CD14-positive monocyte (primary cell): Measurements from ENCODE around the gene NLRP10. TPM values are rescaled to one million over a fixed set of nuclear protein-coding genes. Genes with fewer than 3 reads are reported as not detected.

ENCODE experiments used
- DNase-seq, 3 donors: peaks; one replicate each; pipeline ENCODE4 v3.0.0-alpha.2; 2011 to 2022
- H2AFZ ChIP-seq: 2 replicates; pipeline ENCODE4 v1.6.0; 2012; ENCODE audit warnings: mild to moderate bottlenecking, low read depth, low read length, inconsistent platforms; ENCODE audit not compliant: insufficient read depth, poor library complexity, severe bottlenecking
- H3K27ac ChIP-seq, 2 donors: 1 replicate in 1 of 2; 2 replicates in 1 of 2; pipeline ENCODE4 v1.5.1; 2012 to 2013; ENCODE audit warnings: low read length in 2 of 2, control low read depth in 1 of 2, inconsistent platforms in 1 of 2, low read depth in 1 of 2, mild to moderate bottlenecking in 1 of 2
- H3K27me3 ChIP-seq, 2 donors: one replicate each; pipeline versions ENCODE4 v1.6.0 to v1.6.1; 2011 to 2013; ENCODE audit warnings: low read length in 2 of 2; ENCODE audit not compliant: control insufficient read depth in 2 of 2, insufficient read depth in 2 of 2
- H3K36me3 ChIP-seq, 2 donors: replicated peaks in 1 of 2; 1 replicate in 1 of 2; 2 replicates in 1 of 2; pipeline versions ENCODE4 v1.5.1 to v1.6.1; 2012 to 2013; ENCODE audit warnings: low read length in 2 of 2, control low read depth in 1 of 2, inconsistent platforms in 1 of 2, mild to moderate bottlenecking in 1 of 2; ENCODE audit not compliant: insufficient read depth in 2 of 2, control insufficient read depth in 1 of 2
- H3K4me1 ChIP-seq, 2 donors: 1 replicate in 1 of 2; 2 replicates in 1 of 2; pipeline versions ENCODE4 v1.5.1 to v1.6.1; 2012 to 2013; ENCODE audit warnings: low read length in 2 of 2, control low read depth in 1 of 2, inconsistent platforms in 1 of 2, mild to moderate bottlenecking in 1 of 2, moderate library complexity in 1 of 2; ENCODE audit not compliant: insufficient read depth in 2 of 2, control insufficient read depth in 1 of 2
- H3K4me2 ChIP-seq: replicated peaks from 2 replicates; pipeline ENCODE3; 2012; ENCODE audit warnings: low read length, moderate library complexity, mild to moderate bottlenecking; ENCODE audit not compliant: poor library complexity, severe bottlenecking; ENCODE audit errors: extremely low read depth
- H3K4me3 ChIP-seq, 3 experiments: fragments of 200-600 bp in 1 of 3; sonication (generic) in 1 of 3; replicated peaks in 1 of 3; 1 replicate in 2 of 3; 2 replicates in 1 of 3; pipeline ENCODE4 v1.5.1; 2011 to 2013; ENCODE audit warnings: low read length in 3 of 3, mild to moderate bottlenecking in 3 of 3, control low read depth in 2 of 3, low read depth in 2 of 3, inconsistent platforms in 1 of 3, moderate library complexity in 1 of 3
- H3K79me2 ChIP-seq: 2 replicates; pipeline ENCODE4 v1.6.0; 2012; ENCODE audit warnings: mild to moderate bottlenecking, control low read depth, inconsistent platforms, low read length, moderate library complexity; ENCODE audit not compliant: insufficient read depth
- H3K9ac ChIP-seq: 2 replicates; pipeline ENCODE4 v1.6.0; 2017; ENCODE audit warnings: low read length, mild to moderate bottlenecking; ENCODE audit not compliant: insufficient read depth, poor library complexity, severe bottlenecking
- H3K9me3 ChIP-seq, 2 donors: replicated peaks in 1 of 2; 1 replicate in 1 of 2; 2 replicates in 1 of 2; pipeline versions ENCODE4 v1.5.1 to v1.6.1; 2012 to 2013; ENCODE audit warnings: low read length in 2 of 2, control low read depth in 1 of 2; ENCODE audit not compliant: control insufficient read depth in 1 of 2, insufficient read depth in 1 of 2
- H4K20me1 ChIP-seq: 2 replicates; pipeline ENCODE4 v1.6.0; 2012; ENCODE audit warnings: mild to moderate bottlenecking, low read length, control low read depth, moderate library complexity; ENCODE audit not compliant: insufficient read depth
- H3K27ac Mint-ChIP-seq, 7 donors: one replicate each; pipeline ENCODE4 v1.8.0; 2020; ENCODE audit warnings: mild to moderate bottlenecking in 7 of 7, mixed read lengths in 7 of 7, moderate library complexity in 6 of 7, inconsistent platforms in 2 of 7
- H3K27me3 Mint-ChIP-seq, 3 donors: one replicate each; pipeline ENCODE4 v1.8.0; 2021 to 2022; ENCODE audit warnings: low read depth in 3 of 3, mild to moderate bottlenecking in 3 of 3, mixed read lengths in 3 of 3, moderate library complexity in 3 of 3, inconsistent platforms in 1 of 3
- H3K36me3 Mint-ChIP-seq, 2 donors: one replicate each; pipeline ENCODE4 v1.8.0; 2020; ENCODE audit warnings: mixed read lengths in 2 of 2, inconsistent platforms in 1 of 2, mild to moderate bottlenecking in 1 of 2
- H3K4me1 Mint-ChIP-seq: one replicate; pipeline ENCODE4 v1.8.0; 2020; ENCODE audit warnings: mild to moderate bottlenecking, mixed read lengths
- H3K4me3 Mint-ChIP-seq, 2 donors: one replicate each; pipeline ENCODE4 v1.8.0; 2020; ENCODE audit warnings: mild to moderate bottlenecking in 2 of 2, mixed read lengths in 2 of 2, moderate library complexity in 1 of 2
- H3K9me3 Mint-ChIP-seq, 7 donors: one replicate each; pipeline ENCODE4 v1.8.0; 2020 to 2022; ENCODE audit warnings: mixed read lengths in 7 of 7, mild to moderate bottlenecking in 6 of 7, moderate library complexity in 6 of 7, inconsistent platforms in 2 of 7
- CTCF ChIP-seq: fragments of 200-600 bp; IDR thresholded peaks from one replicate; pipeline ENCODE4 v1.8.0; 2022; ENCODE audit warnings: antibody characterized with exemption, mild to moderate bottlenecking
- WGBS: methylation state at CpG from one replicate; pipeline ENCODE4 v1.1.5; 2013; ENCODE audit warnings: missing lambda C conversion rate; ENCODE audit not compliant: insufficient coverage; 5-methylcytosine and 5-hydroxymethylcytosine counted together
- intact Hi-C, 2 donors: fragments of 100-400 bp; cut with micrococcal nuclease; formaldehyde crosslinking; loops; one replicate each; pipeline versions ENCODE4 v1.15.0 to v1.15.1; 2023
- polyA plus RNA-seq, 3 donors: library from polyadenylated mRNA; depleted of rRNA in 1 of 3; unstranded in 2 of 3; stranded (reverse) in 1 of 3; fragments of 300-500 nt in 2 of 3; fragments of >200 nt in 1 of 3; fragmentation: Illumina TruSeq in 2 of 3; gene quantifications; 1 replicate in 2 of 3; 2 replicates in 1 of 3; pipeline ENCODE4 v1.2.3, GENCODE V29; 2012 to 2021

The NLRP10 gene
- polyA plus RNA-seq, 3 donors, result not detected

DNA sequence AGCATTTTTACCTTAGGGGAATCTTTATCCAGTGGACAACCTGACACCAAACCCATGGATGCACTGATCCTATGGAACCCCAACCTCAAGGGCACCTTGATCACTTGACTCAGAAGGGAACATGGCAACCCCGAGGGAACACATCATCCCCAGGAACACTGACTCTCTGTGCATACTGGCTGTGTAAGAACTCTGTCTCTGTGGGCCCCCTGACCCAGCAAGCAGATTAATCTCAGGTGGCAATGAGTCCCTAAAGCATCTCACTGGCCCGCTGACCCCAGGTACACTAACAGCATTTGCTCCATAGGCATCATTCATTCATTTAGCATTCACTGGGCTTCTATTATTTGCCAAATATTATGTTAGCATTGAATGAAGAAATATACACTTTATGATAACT is 38.8 kb upstream of the NLRP10 start:
- Histone ChIP-seq H3K27ac (no peak overlapping the region), H2AFZ (no peak overlapping the region), H3K79me2 (no peaks in the 10 kb centered on the region), H3K27me3 (no peaks in the 10 kb centered on the region), H3K9ac (no peak overlapping the region), H3K4me3 (no peak overlapping the region), H3K4me1 (no peaks in the 10 kb centered on the region), H4K20me1 (no peaks in the 10 kb centered on the region), H3K9me3 (no peaks in the 10 kb centered on the region), H3K36me3 (peaks cover 6 to 18% of the 10 kb centered on the region in 2 donors), H3K4me2 (no peak overlapping the region)
- Mint-ChIP-seq H3K36me3 (peaks cover 15 to 16% of the 10 kb centered on the region in 2 donors), H3K27ac (no peak overlapping the region), H3K9me3 (no peaks in the 10 kb centered on the region), H3K4me1 (no peaks in the 10 kb centered on the region), H3K27me3 (peaks cover 0 to 6% (median 0%) of the 10 kb centered on the region in 3 donors), H3K4me3 (no peak overlapping the region)
- no peak for TF ChIP-seq CTCF
- no peak for DNase-seq
- whole genome bisulfite sequencing, result 82% methylated on average over 2 of the region's 2 CpGs
- intact Hi-C loops, result no loop called here

GRCh38 chr11:8003187-8003586 is 37.9 kb upstream of the NLRP10 start:
- intact Hi-C loops, result no loop called here
- H3K9ac ChIP-seq, result no peak overlapping the region

More at GRCh38 chr11:8003187-8003586, 37.9 kb upstream of the NLRP10 start:
- Histone ChIP-seq H3K4me3 (no peak overlapping the region), H3K27me3 (no peaks in the 10 kb centered on the region), H2AFZ (no peak overlapping the region), H3K79me2 (no peaks in the 10 kb centered on the region), H3K4me2 (no peak overlapping the region), H4K20me1 (no peaks in the 10 kb centered on the region), H3K27ac (no peak overlapping the region), H3K4me1 (no peaks in the 10 kb centered on the region), H3K36me3 (peaks cover 12 to 26% of the 10 kb centered on the region in 2 donors), H3K9me3 (no peaks in the 10 kb centered on the region)
- no peak for DNase-seq
- WGBS, result 84% methylated on average over 4 of the region's 7 CpGs
- Mint-ChIP-seq H3K4me3 (no peak overlapping the region), H3K9me3 (no peaks in the 10 kb centered on the region), H3K4me1 (no peaks in the 10 kb centered on the region), H3K27me3 (peaks cover 0 to 6% (median 0%) of the 10 kb centered on the region in 3 donors), H3K36me3 (peaks cover 22 to 24% of the 10 kb centered on the region in 2 donors), H3K27ac (peak overlapping the region in 2 of 7 donors; percentile 2 to 8)
- TF ChIP-seq CTCF, result no peak
